GM19467 (cell line): ENCODE measurements around the gene CES4A.
"Not testable (repeated sequence)": the region's sequence is repeated elsewhere in the genome, so short reads cannot be mapped to it uniquely, and the experiment has no call there.

Source experiments
- ATAC-seq: cut with Tn5 transposase; IDR thresholded peaks from one replicate; pipeline ENCODE4 v1.9.1; 2021; ENCODE audit warnings: mild to moderate bottlenecking, moderate library complexity; ENCODE audit not compliant: unreplicated experiment

The CES4A gene

GRCh38 chr16:67041520-67041919 lies 53.1 kb downstream of the CES4A start:
- ATAC-seq: not testable (repeated sequence)

GRCh38 chr16:67043420-67043819 lies 55.0 kb downstream of the CES4A start:
- no peak for ATAC-seq

GRCh38 chr16:67050796-67051195 lies 62.4 kb downstream of the CES4A start:
- no peak for ATAC-seq

GRCh38 chr16:67052399-67052798 lies 64.0 kb downstream of the CES4A start:
- ATAC-seq: no peak

GRCh38 chr16:67053767-67054334 lies 65.5 kb downstream of the CES4A start:
- ATAC-seq: no peak

GRCh38 chr16:67054901-67055300 lies 66.5 kb downstream of the CES4A start:
- no peak for ATAC-seq

GRCh38 chr16:67055712-67056487 lies 67.5 kb downstream of the CES4A start:
- ATAC-seq: no peak
